ENCODE measurements around the gene PCNA. TPM values are rescaled to one million over a fixed set of nuclear protein-coding genes. Genes with fewer than 3 reads are reported as not detected.
"Not testable (repeated sequence)": the region's sequence is repeated elsewhere in the genome, so short reads cannot be mapped to it uniquely, and the experiment has no call there.

Gene PCNA
- total and polyA plus RNA-seq, 2 donors (not counting 1 experiment from before 2014, with no cell fraction given), result 31.7 to 73.4 TPM

DNA sequence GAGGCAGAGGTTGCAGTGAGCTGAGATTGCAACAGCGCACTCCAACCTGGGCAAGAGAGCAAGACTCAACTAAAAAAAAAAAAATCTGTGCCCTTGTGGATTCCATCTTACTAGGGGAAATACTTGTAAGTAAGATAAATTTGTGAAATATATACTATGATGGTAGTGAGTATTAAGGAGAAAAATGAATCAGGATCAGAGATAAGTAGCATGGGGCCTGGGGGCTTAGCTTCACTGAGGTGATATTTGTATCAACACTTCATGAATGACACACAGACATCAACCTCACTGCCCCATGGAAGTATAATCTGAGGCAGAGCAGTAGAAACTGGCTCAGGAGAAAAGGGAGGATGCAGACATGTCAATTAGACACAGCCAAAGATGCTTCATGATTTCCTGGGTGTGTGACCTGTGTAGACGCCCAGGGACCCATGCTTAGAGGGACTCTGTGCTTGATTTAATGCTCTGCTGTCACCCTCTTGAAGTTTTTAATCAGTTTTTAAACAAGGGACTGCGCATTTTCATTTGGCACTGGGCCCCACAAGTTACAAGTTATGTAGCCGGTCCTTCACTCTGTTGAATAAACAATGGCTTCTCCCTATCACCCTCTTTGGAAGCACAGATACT, 41.9 kb downstream of the PCNA start:
- Histone ChIP-seq H2AFZ (ENCODE audit: insufficient read depth, low read depth, low read length, poor library complexity, severe bottlenecking) (peak overlapping the region; percentile 85), H3K27me3 (replicated peaks in 1 of 4; ENCODE audit: control extremely low read depth in 1 of 4, control insufficient read depth in 3 of 4, insufficient read depth in 4 of 4, low read length in 3 of 4) (no peaks in the 10 kb centered on the region), H3K27ac (ENCODE audit: low read length in 2 of 2) (peak overlapping the region; percentile 85 to 93), H4K20me1 (ENCODE audit: control insufficient read depth, insufficient read depth, low read length, poor library complexity, severe bottlenecking) (no peaks in the 10 kb centered on the region), H3K4me3 (ENCODE audit: control extremely low read depth in 1 of 5, extremely low read depth in 1 of 5, insufficient read depth in 1 of 5, low read depth in 2 of 5, low read length in 4 of 5) (peak overlapping the region; percentile 23 to 68 (median 50)), H3K9ac (ENCODE audit: low read length) (peak overlapping the region; percentile 57), H3K4me1 (ENCODE audit: control insufficient read depth in 2 of 2, insufficient read depth in 2 of 2, low read length in 2 of 2) (peaks cover 37 to 50% of the 10 kb centered on the region in 2 donors), H3K4me2 (replicated peaks; ENCODE audit: low read depth, low read length, poor library complexity, severe bottlenecking) (peak overlapping the region; percentile 71), H3K79me2 (ENCODE audit: control insufficient read depth, insufficient read depth, low read length) (no peaks in the 10 kb centered on the region), H3K9me3 (ENCODE audit: control extremely low read depth in 1 of 3, control insufficient read depth in 2 of 3, insufficient read depth in 1 of 3, low read length in 2 of 3) (no peaks in the 10 kb centered on the region), H3K36me3 (replicated peaks in 1 of 2; ENCODE audit: control extremely low read depth in 1 of 2, control insufficient read depth in 1 of 2, extremely low read depth in 1 of 2, insufficient read depth in 2 of 2, low read length in 1 of 2) (no peaks in the 10 kb centered on the region)
- DNase-seq (no peak), ATAC-seq (ENCODE audit: low read depth) (no peak)
- POLR2A ChIA-PET, result no interaction called here
- CTCF ChIA-PET, result interaction anchor here (1.5 kb wide), 2 partner anchors 21 to 23 kb away, joined by 4 read pairs; no protein-coding TSS in a partner anchor
- Mint-ChIP-seq H3K4me3 (peak overlapping the region; percentile 85), H3K27ac (peak overlapping the region; percentile 94), H3K4me1 (peaks cover 51% of the 10 kb centered on the region), H3K27me3 (no peaks in the 10 kb centered on the region), H3K9me3 (ENCODE audit: insufficient read depth) (no peaks in the 10 kb centered on the region)
- intact Hi-C loops (cut with micrococcal nuclease), result loop anchor here (1.0 to 5.0 kb wide), 4 partner anchors 49 to 106 kb away; partner anchors contain the start of genes CDS2 and SLC23A2
- TF ChIP-seq, protein P1, sequence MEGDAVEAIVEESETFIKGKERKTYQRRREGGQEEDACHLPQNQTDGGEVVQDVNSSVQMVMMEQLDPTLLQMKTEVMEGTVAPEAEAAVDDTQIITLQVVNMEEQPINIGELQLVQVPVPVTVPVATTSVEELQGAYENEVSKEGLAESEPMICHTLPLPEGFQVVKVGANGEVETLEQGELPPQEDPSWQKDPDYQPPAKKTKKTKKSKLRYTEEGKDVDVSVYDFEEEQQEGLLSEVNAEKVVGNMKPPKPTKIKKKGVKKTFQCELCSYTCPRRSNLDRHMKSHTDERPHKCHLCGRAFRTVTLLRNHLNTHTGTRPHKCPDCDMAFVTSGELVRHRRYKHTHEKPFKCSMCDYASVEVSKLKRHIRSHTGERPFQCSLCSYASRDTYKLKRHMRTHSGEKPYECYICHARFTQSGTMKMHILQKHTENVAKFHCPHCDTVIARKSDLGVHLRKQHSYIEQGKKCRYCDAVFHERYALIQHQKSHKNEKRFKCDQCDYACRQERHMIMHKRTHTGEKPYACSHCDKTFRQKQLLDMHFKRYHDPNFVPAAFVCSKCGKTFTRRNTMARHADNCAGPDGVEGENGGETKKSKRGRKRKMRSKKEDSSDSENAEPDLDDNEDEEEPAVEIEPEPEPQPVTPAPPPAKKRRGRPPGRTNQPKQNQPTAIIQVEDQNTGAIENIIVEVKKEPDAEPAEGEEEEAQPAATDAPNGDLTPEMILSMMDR (IDR thresholded peaks at IDR 0.05), result no peak
- TF ChIP-seq EZH2 (IDR thresholded peaks at IDR 0.05; ENCODE audit: borderline replicate concordance, insufficient read depth, low read depth, low read length, poor library complexity, severe bottlenecking), result no peak
- WGBS (ENCODE audit: insufficient coverage), result 41% methylated on average over 3 of the region's 4 CpGs

DNA sequence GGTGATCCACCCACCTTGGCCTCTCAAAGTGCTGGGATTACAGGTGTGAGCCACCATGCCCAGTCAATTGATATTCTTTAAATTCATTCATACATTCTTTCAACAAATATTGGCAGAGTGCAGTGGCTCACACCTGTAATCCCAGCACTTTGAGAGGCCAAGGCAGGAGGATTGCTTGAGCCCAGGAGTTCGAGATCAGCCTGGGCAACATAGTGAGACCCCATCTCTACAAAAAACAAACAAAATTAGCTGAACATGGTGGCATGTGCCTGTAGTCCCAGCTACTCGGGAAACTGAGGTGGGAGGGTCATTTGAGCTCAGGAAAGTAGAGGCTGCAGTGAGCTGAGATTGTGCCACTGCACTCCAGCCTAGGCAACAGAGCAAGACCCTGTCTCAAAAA, 42.8 kb downstream of the PCNA start:
- POLR2A ChIA-PET; H4K20me1 ChIP-seq (ENCODE audit: control insufficient read depth, insufficient read depth, low read length, poor library complexity, severe bottlenecking); H3K79me2 ChIP-seq (ENCODE audit: control insufficient read depth, insufficient read depth, low read length); H2AFZ ChIP-seq (ENCODE audit: insufficient read depth, low read depth, low read length, poor library complexity, severe bottlenecking); H3K9ac ChIP-seq (ENCODE audit: low read length); H3K27me3 ChIP-seq (replicated peaks in 1 of 4; ENCODE audit: control extremely low read depth in 1 of 4, control insufficient read depth in 3 of 4, insufficient read depth in 4 of 4, low read length in 3 of 4); H3K9me3 ChIP-seq (ENCODE audit: control extremely low read depth in 1 of 3, control insufficient read depth in 2 of 3, insufficient read depth in 1 of 3, low read length in 2 of 3); H3K27ac ChIP-seq (ENCODE audit: low read length in 2 of 2); H3K27ac Mint-ChIP-seq; H3K4me2 ChIP-seq (replicated peaks; ENCODE audit: low read depth, low read length, poor library complexity, severe bottlenecking); H3K36me3 ChIP-seq (replicated peaks in 1 of 2; ENCODE audit: control extremely low read depth in 1 of 2, control insufficient read depth in 1 of 2, extremely low read depth in 1 of 2, insufficient read depth in 2 of 2, low read length in 1 of 2); H3K4me3 Mint-ChIP-seq; DNase-seq; H3K4me3 ChIP-seq (ENCODE audit: control extremely low read depth in 1 of 5, extremely low read depth in 1 of 5, insufficient read depth in 1 of 5, low read depth in 2 of 5, low read length in 4 of 5); H3K27me3 Mint-ChIP-seq; H3K9me3 Mint-ChIP-seq (ENCODE audit: insufficient read depth); ATAC-seq (ENCODE audit: low read depth): not testable (repeated sequence)
- WGBS (ENCODE audit: insufficient coverage), result no CpG with 5 or more reads among the region's 2 CpGs
- H3K4me1 ChIP-seq (ENCODE audit: control insufficient read depth in 2 of 2, insufficient read depth in 2 of 2, low read length in 2 of 2), result peaks cover 37 to 47% of the 10 kb centered on the region in 2 donors
- intact Hi-C loops (cut with micrococcal nuclease), result loop anchor here (5.0 kb wide), 1 partner anchor 105 kb away; no protein-coding TSS in a partner anchor
- CTCF ChIA-PET, result interaction anchor here (1.3 to 1.5 kb wide), 3 partner anchors 21 to 24 kb away, joined by 4 read pairs; no protein-coding TSS in a partner anchor
- H3K4me1 Mint-ChIP-seq, result peaks cover 51% of the 10 kb centered on the region

All from B cell (primary cell).